Keratinocyte (primary cell): ENCODE data around the gene LZTR1. TPM values are rescaled to one million over a fixed set of nuclear protein-coding genes. Genes with fewer than 3 reads are reported as not detected.

Experiments
- DNase-seq: peaks from one replicate; pipeline ENCODE4 v3.0.0-alpha.2; 2011; ENCODE audit warnings: low read depth, missing footprints, low spot score
- FAIRE-seq: peaks from 2 replicates; lab custom pipeline; 2011; peaks lifted over from hg19 to GRCh38; lab: Jason Lieb, UNC
- H2AFZ ChIP-seq: 2 replicates; pipeline ENCODE4 v1.6.0; 2012; ENCODE audit warnings: low read length, control low read depth, inconsistent platforms; ENCODE audit not compliant: control insufficient read depth
- H3K27ac ChIP-seq: 2 replicates; pipeline ENCODE4 v1.5.1; 2011; ENCODE audit warnings: low read length; ENCODE audit not compliant: control insufficient read depth, insufficient read depth
- H3K27me3 ChIP-seq: 3 replicates; pipeline ENCODE4 v1.6.0; 2011; ENCODE audit warnings: low read length; ENCODE audit not compliant: control insufficient read depth, insufficient read depth; ENCODE audit errors: extremely low read depth
- H3K36me3 ChIP-seq, 2 experiments: 2 replicates in 1 of 2; 3 replicates in 1 of 2; pipeline ENCODE4 v1.5.1; 2011; ENCODE audit warnings: low read length in 2 of 2, mild to moderate bottlenecking in 1 of 2; ENCODE audit not compliant: control insufficient read depth in 2 of 2, insufficient read depth in 2 of 2; ENCODE audit errors: extremely low read depth in 1 of 2
- H3K4me1 ChIP-seq: 3 replicates; pipeline ENCODE4 v1.5.1; 2011; ENCODE audit warnings: low read length; ENCODE audit not compliant: control insufficient read depth, insufficient read depth; ENCODE audit errors: extremely low read depth
- H3K4me2 ChIP-seq: 3 replicates; pipeline ENCODE4 v1.6.0; 2011; ENCODE audit warnings: low read depth, low read length; ENCODE audit not compliant: control insufficient read depth, insufficient read depth; ENCODE audit errors: extremely low read depth
- H3K4me3 ChIP-seq, 3 experiments: fragments of 200-600 bp in 1 of 3; sonication (generic) in 1 of 3; 2 replicates in 2 of 3; 3 replicates in 1 of 3; pipeline ENCODE4 v1.5.1; 2011 to 2016; ENCODE audit warnings: low read length in 3 of 3, mild to moderate bottlenecking in 3 of 3, control low read depth in 2 of 3, inconsistent platforms in 1 of 3, low read depth in 1 of 3, mixed read lengths in 1 of 3, mixed run types in 1 of 3, moderate library complexity in 1 of 3; ENCODE audit not compliant: control insufficient read depth in 2 of 3, insufficient read depth in 2 of 3; ENCODE audit errors: extremely low read depth in 1 of 3
- H3K79me2 ChIP-seq: 2 replicates; pipeline ENCODE4 v1.6.0; 2012; ENCODE audit warnings: low read length; ENCODE audit not compliant: control insufficient read depth, insufficient read depth
- H3K9ac ChIP-seq: 3 replicates; pipeline ENCODE4 v1.6.0; 2011; ENCODE audit warnings: low read length; ENCODE audit not compliant: control insufficient read depth, insufficient read depth; ENCODE audit errors: extremely low read depth
- H3K9me1 ChIP-seq: 3 replicates; pipeline ENCODE4 v1.6.0; 2011; ENCODE audit warnings: low read length; ENCODE audit not compliant: control insufficient read depth, insufficient read depth; ENCODE audit errors: extremely low read depth
- H3K9me3 ChIP-seq: 2 replicates; pipeline ENCODE4 v1.5.1; 2012; ENCODE audit warnings: low read depth, low read length; ENCODE audit not compliant: control insufficient read depth
- H4K20me1 ChIP-seq: 3 replicates; pipeline ENCODE4 v1.6.0; 2011; ENCODE audit warnings: low read length; ENCODE audit not compliant: control insufficient read depth, insufficient read depth; ENCODE audit errors: extremely low read depth
- EZH2 ChIP-seq: IDR thresholded peaks from one replicate; pipeline ENCODE4 v1.6.1; 2012; ENCODE audit warnings: inconsistent platforms, mild to moderate bottlenecking, low read length, moderate library complexity
- dilution Hi-C: fragments of 300-500 bp; cut with MboI; formaldehyde crosslinking; loops from one replicate; pipeline ENCODE4 v1.7.0; 2020; ENCODE audit warnings: low sequenced_read_pairs; ENCODE audit not compliant: extremely low pct_ligation_motif_present
- polyA plus RNA-seq, 5 experiments: library from polyadenylated mRNA; depleted of rRNA in 3 of 5; stranded (reverse) in 3 of 5; stranded (forward) in 1 of 5; unstranded in 1 of 5; fragments of >200 nt; gene quantifications; 1 replicate in 1 of 5; 2 replicates in 3 of 5; 3 replicates in 1 of 5; pipeline versions ENCODE4 v1.2.1 to v1.2.3, GENCODE V29; 2011 to 2012; ENCODE audit warnings: missing spikeins in 2 of 5, low read depth in 1 of 5, low replicate concordance in 1 of 5
- TF ChIP-seq, protein P1 (sequence below), 3 experiments: IDR thresholded peaks in 1 of 3; conservative IDR thresholded peaks in 1 of 3; optimal IDR thresholded peaks in 1 of 3; 2 replicates in 2 of 3; 3 replicates in 1 of 3; pipeline versions ENCODE3 to v1.5.1; 2011; ENCODE audit warnings: low read length in 3 of 3, mild to moderate bottlenecking in 3 of 3, moderate library complexity in 2 of 3, control low read depth in 1 of 3, inconsistent platforms in 1 of 3; ENCODE audit not compliant: insufficient read depth in 2 of 3; ENCODE audit errors: extremely low read depth in 1 of 3

LZTR1 gene
- polyA plus RNA-seq, 1 donor (not counting 4 experiments of a cell fraction or from before 2014, with no cell fraction given): 37.0 TPM

DNA sequence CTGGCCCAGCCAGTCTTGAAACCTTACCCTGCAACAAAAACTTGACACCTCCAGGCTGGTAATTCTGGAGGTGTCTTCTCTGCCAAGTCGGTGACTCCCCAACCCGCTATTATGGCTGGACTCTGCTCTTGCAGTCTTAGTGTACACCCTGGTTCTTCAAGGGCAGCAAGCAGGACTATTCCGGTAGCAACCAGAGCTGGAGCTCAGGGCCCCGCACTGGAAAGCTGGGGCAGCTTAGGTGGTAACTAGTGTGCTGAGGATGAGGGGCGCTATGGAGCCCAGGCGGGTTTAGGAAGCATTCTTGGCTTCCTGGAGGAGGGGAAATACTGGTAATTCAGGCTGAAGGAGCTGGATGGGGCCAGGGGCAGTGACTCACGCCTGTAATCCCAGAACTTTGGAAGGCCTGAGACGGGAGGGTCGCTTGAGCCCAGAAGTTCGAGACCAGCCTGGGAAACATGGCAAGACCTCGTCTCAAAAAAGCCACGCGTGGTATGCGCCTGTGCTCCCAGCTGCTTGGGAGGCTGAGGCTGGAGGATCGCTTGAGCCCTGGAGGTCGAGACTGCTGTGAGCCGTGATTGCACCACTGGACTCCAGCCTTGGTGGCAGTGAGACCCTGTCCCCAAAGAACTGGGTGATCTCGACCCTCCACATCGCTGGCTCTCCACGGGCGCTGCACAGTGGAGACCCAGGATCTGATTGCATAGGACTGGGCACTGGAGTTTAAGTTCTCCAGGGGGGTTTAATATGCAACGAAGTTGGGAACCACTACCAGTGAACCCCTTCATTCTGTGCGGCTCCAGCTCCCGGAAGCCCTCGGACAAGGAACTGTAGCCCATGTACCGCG is 25.6 kb upstream of the LZTR1 start:
- H3K4me3 ChIP-seq: peak overlapping the region; percentile 55 to 65 (median 59)
- H4K20me1 ChIP-seq: no peaks in the 10 kb centered on the region
- H3K27ac ChIP-seq: peak overlapping the region; percentile 3
- H3K9ac ChIP-seq: peak overlapping the region; percentile 69
- peaks cover 41% of the 10 kb centered on the region for H3K4me1 ChIP-seq
- H3K36me3 ChIP-seq: peaks cover 0 to 19% of the 10 kb centered on the region in 2 experiments
- peaks cover 20% of the 10 kb centered on the region for H3K79me2 ChIP-seq
- dilution Hi-C loops: no loop called here
- peak overlapping the region; percentile 65 for H3K4me2 ChIP-seq
- DNase-seq (peak; percentile 25), FAIRE-seq (peak; percentile 52)
- TF ChIP-seq EZH2: no peak
- TF ChIP-seq, protein P1, sequence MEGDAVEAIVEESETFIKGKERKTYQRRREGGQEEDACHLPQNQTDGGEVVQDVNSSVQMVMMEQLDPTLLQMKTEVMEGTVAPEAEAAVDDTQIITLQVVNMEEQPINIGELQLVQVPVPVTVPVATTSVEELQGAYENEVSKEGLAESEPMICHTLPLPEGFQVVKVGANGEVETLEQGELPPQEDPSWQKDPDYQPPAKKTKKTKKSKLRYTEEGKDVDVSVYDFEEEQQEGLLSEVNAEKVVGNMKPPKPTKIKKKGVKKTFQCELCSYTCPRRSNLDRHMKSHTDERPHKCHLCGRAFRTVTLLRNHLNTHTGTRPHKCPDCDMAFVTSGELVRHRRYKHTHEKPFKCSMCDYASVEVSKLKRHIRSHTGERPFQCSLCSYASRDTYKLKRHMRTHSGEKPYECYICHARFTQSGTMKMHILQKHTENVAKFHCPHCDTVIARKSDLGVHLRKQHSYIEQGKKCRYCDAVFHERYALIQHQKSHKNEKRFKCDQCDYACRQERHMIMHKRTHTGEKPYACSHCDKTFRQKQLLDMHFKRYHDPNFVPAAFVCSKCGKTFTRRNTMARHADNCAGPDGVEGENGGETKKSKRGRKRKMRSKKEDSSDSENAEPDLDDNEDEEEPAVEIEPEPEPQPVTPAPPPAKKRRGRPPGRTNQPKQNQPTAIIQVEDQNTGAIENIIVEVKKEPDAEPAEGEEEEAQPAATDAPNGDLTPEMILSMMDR (optimal IDR thresholded peaks at IDR 0.05 in 1 of 3, IDR thresholded peaks at IDR 0.05 in 1 of 3, conservative IDR thresholded peaks at IDR 0.05 in 1 of 3; ENCODE audit: extremely low read depth in 1 of 3, insufficient read depth in 2 of 3, low read length in 3 of 3): peak; percentile 23 to 59 (median 35)
- H2AFZ ChIP-seq: no peak overlapping the region
- no peaks in the 10 kb centered on the region for H3K9me1 ChIP-seq
- no peaks in the 10 kb centered on the region for H3K27me3 ChIP-seq
- H3K9me3 ChIP-seq: no peaks in the 10 kb centered on the region

DNA sequence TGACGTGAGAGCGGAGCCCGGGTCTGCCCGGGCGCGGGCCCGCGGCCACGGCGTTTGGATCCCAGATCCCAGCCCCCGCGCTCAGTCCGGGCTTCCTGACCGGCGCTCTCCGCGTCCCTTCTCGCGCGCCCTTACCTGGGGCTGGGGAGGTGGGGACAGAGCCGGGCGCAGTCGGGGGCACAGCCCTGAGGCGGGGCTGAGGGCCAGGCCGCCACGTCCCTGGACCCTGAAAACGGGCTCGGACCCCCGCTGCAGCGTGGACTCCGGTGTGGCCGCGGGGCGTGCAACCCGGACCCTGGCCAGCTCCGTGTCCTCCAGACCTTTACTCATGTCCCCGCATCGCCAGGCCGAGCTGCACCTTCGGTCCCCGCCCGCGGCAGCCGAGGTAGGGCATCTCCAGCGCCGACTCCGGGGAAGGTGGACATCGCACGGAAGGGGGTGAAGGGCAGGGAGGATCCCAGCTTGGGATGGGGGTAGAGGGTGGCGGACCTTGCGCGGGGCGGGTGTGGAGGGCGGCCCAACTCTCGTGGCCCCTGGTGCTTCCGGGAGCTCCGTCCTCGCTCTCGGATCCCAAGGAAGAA is 24.9 kb upstream of the LZTR1 start:
- dilution Hi-C loops: no loop called here
- Histone ChIP-seq H3K9me3 (no peaks in the 10 kb centered on the region), H4K20me1 (no peaks in the 10 kb centered on the region), H3K27me3 (no peaks in the 10 kb centered on the region), H3K9me1 (no peaks in the 10 kb centered on the region), H3K9ac (peak overlapping the region; percentile 69), H3K36me3 (peaks cover 0 to 14% of the 10 kb centered on the region in 2 experiments), H3K4me3 (peak overlapping the region; percentile 55 to 65 (median 59)), H2AFZ (peak overlapping the region; percentile 70), H3K79me2 (peaks cover 13% of the 10 kb centered on the region), H3K27ac (peak overlapping the region; percentile 18), H3K4me1 (peaks cover 45% of the 10 kb centered on the region), H3K4me2 (peak overlapping the region; percentile 65)
- DNase-seq (no peak), FAIRE-seq (no peak)
- TF ChIP-seq EZH2: no peak
- TF ChIP-seq, protein P1 (optimal IDR thresholded peaks at IDR 0.05 in 1 of 3, IDR thresholded peaks at IDR 0.05 in 1 of 3, conservative IDR thresholded peaks at IDR 0.05 in 1 of 3; ENCODE audit: extremely low read depth in 1 of 3, insufficient read depth in 2 of 3, low read length in 3 of 3): no peak
